GM18517 (cell line): Measurements from ENCODE around the gene VPS39.

Source experiments
- ATAC-seq: cut with Tn5 transposase; IDR thresholded peaks from one replicate; pipeline ENCODE4 v1.9.1; 2021; ENCODE audit warnings: mild to moderate bottlenecking, moderate library complexity; ENCODE audit not compliant: unreplicated experiment

The VPS39 gene

GRCh38 chr15:42145546-42146455 lies 62.3 kb downstream of the VPS39 start:
- ATAC-seq = no peak

- ATAC-seq = no peak
Observed at GRCh38 chr15:42144841-42145375, 63.2 kb downstream of the VPS39 start.

GRCh38 chr15:42143866-42144625 lies 64.1 kb downstream of the VPS39 start:
- ATAC-seq = no peak

- ATAC-seq = no peak
Observed at GRCh38 chr15:42143356-42143755, 64.7 kb downstream of the VPS39 start.

- no peak for ATAC-seq
Observed at GRCh38 chr15:42141795-42142667, 66.1 kb downstream of the VPS39 start.

- no peak for ATAC-seq
Observed at GRCh38 chr15:42141246-42141645, 66.9 kb downstream of the VPS39 start.

- ATAC-seq = no peak
Observed at GRCh38 chr15:42140383-42141070, 67.6 kb downstream of the VPS39 start.

GRCh38 chr15:42139596-42139995 lies 68.5 kb downstream of the VPS39 start:
- no peak for ATAC-seq

- ATAC-seq = no peak
Observed at GRCh38 chr15:42138968-42139386, 69.1 kb downstream of the VPS39 start.

GRCh38 chr15:42138411-42138810 lies 69.7 kb downstream of the VPS39 start:
- ATAC-seq = no peak

- no peak for ATAC-seq
Observed at GRCh38 chr15:42137461-42138261, 70.4 kb downstream of the VPS39 start.

GRCh38 chr15:42136513-42136912 lies 71.6 kb downstream of the VPS39 start:
- no peak for ATAC-seq

- ATAC-seq = no peak
Observed at GRCh38 chr15:42135351-42135750, 72.8 kb downstream of the VPS39 start.

- no peak for ATAC-seq
Observed at GRCh38 chr15:42134617-42135245, 73.4 kb downstream of the VPS39 start.

GRCh38 chr15:42133886-42134502 lies 74.1 kb downstream of the VPS39 start:
- no peak for ATAC-seq

GRCh38 chr15:42133356-42133755 lies 74.7 kb downstream of the VPS39 start:
- no peak for ATAC-seq

GRCh38 chr15:42131826-42132806 lies 76.0 kb downstream of the VPS39 start:
- ATAC-seq = no peak
